ENCODE measurements around the gene PKN3.

Gene PKN3

DNA sequence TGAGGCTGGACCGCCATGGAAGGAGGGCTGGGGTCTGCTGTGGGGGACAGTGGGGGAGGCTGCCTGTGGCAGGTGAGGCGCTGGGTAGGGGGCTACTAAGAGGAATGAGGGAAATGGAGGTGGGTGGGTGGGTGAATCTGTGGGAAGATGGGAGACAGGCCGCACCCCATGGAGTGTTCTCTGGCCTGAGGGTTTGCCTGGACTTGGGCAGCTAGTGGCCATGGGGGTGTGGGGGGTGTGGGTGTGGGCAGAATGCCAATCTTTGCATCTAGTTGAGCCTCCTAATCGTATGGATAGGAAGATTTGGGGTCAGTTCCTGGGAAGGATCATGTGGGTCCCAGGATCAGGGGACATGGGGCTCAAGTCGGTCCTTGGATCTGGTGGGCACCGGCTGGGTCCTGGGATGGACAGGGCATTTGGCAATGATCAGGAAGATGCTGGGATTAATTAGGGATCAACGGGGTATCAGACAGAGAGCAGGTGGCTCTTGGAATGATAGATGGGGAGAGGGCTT, 21.1 kb downstream of the PKN3 start:
- H3K36me3 ChIP-seq, result peaks cover 37% of the 10 kb centered on the region
- no peaks in the 10 kb centered on the region for H3K9me3 ChIP-seq (ENCODE audit: severe bottlenecking)
- TF ChIP-seq, protein P1, sequence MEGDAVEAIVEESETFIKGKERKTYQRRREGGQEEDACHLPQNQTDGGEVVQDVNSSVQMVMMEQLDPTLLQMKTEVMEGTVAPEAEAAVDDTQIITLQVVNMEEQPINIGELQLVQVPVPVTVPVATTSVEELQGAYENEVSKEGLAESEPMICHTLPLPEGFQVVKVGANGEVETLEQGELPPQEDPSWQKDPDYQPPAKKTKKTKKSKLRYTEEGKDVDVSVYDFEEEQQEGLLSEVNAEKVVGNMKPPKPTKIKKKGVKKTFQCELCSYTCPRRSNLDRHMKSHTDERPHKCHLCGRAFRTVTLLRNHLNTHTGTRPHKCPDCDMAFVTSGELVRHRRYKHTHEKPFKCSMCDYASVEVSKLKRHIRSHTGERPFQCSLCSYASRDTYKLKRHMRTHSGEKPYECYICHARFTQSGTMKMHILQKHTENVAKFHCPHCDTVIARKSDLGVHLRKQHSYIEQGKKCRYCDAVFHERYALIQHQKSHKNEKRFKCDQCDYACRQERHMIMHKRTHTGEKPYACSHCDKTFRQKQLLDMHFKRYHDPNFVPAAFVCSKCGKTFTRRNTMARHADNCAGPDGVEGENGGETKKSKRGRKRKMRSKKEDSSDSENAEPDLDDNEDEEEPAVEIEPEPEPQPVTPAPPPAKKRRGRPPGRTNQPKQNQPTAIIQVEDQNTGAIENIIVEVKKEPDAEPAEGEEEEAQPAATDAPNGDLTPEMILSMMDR (IDR thresholded peaks at IDR 0.05; ENCODE audit: low read depth, low read length), result no peak
- no peaks in the 10 kb centered on the region for H3K27me3 ChIP-seq (ENCODE audit: insufficient read depth, low read depth, severe bottlenecking)
- H3K27ac ChIP-seq, result peak overlapping the region; percentile 90
- no peak for DNase-seq
- peak overlapping the region; percentile 55 for H3K4me3 ChIP-seq (ENCODE audit: low read depth, low read length)

DNA sequence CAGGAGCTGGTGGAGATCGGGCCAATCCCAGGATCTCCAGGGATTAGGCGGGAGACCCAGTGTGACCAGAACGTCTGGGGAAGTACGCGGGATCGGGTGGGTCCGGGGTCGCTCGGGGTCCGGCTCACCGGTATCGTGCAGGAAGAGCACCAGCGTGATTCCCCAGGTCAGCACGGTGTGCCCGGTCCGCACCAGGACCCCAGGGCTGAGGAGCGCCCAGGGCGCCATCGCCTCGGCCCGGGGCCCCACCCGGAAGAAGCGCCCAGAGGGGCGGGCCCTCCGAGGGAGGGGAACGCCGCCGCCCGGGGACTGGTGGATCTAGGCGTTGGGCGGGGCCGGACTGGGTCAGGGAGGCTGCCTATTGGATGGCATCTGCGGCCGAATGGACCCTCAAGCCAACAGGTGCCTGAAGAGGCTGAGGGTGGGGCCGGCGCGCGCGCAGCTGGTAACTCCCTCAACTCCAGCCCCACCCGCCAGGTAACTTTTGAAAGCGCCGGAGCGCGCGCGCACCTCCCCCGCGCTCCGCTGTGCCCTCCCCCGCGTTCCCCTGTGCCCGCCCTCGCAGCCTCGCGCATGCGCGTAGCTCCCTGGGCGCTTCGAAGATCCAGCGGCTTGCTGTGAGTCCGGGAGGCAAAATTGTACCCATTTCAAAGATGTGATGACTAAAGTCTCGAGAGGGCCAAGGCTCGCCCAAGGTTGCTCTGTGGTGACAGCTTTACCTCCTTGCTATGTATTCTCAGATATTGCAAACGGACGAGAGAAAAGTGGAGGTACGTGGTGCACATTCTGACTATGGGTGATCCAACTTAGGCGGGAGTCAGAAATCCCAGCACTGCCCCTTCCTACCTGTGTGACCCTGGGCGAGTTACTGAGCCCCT, 21.8 kb downstream of the PKN3 start, which contains the start of gene ZDHHC12:
ZDHHC12 (minus strand) TSS at position 262 of the 878 bp plus-strand sequence; CDS start at position 228, 34 bp downstream.
- peak within 1 kb of the TSS; percentile 90 for H3K27ac ChIP-seq
- DNase-seq, result peak; percentile 100
- H3K4me3 ChIP-seq (ENCODE audit: low read depth, low read length), result peak within 1 kb of the TSS; percentile 55
- TF ChIP-seq, protein P1 (IDR thresholded peaks at IDR 0.05; ENCODE audit: low read depth, low read length), result no peak
- peaks cover 31% of the 10 kb centered on the region for H3K36me3 ChIP-seq
- no peaks in the 10 kb centered on the region for H3K9me3 ChIP-seq (ENCODE audit: severe bottlenecking)
- H3K27me3 ChIP-seq (ENCODE audit: insufficient read depth, low read depth, severe bottlenecking), result no peaks in the 10 kb centered on the region

GRCh38 chr9:128724744-128725211, 22.5 kb downstream of the PKN3 start:
- DNase-seq, result peak; percentile 95
- peak overlapping the region; percentile 55 for H3K4me3 ChIP-seq (ENCODE audit: low read depth, low read length)
- TF ChIP-seq, protein P1 (IDR thresholded peaks at IDR 0.05; ENCODE audit: low read depth, low read length), result peak; percentile 28; the same call in 1 of the 2 replicates
- no peaks in the 10 kb centered on the region for H3K9me3 ChIP-seq (ENCODE audit: severe bottlenecking)
- H3K27ac ChIP-seq, result peak overlapping the region; percentile 90
- H3K36me3 ChIP-seq, result peaks cover 25% of the 10 kb centered on the region
- H3K27me3 ChIP-seq (ENCODE audit: insufficient read depth, low read depth, severe bottlenecking), result no peaks in the 10 kb centered on the region

DNA sequence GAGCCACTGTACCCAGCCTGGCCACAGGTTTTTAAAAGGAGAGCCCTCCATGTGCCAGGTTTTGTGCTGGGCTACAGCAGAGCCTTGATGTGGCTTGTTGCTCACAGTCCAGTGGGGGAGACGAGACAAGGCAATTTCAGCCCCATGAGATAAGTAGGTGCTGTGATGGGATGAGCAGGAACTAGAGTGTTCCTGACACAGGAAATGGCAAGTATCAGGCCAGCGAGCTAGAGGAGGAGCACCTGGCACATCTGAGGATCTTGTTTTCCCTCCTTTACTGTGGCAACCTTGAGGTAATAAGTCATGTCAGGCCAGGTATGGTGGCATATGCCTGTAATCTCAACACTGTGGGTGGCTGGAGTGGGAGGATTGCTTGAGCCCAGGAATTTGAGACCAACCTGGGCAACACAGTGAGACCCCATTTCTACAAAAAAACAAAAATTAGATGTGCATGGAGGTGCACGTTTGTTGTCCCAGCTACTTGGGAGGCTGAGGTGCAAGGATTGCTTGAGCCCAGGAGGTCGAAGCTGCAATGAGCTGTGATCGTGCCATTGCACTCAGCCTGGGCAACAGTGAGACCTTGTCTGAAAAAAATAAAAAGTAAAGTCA, 25.4 kb downstream of the PKN3 start:
- no peak overlapping the region for H3K4me3 ChIP-seq (ENCODE audit: low read depth, low read length)

GRCh38 chr9:128728298-128728697, 26.0 kb downstream of the PKN3 start:
- H3K4me3 ChIP-seq (ENCODE audit: low read depth, low read length), result no peak overlapping the region
- H3K36me3 ChIP-seq, result peaks cover 12% of the 10 kb centered on the region
- TF ChIP-seq, protein P1 (IDR thresholded peaks at IDR 0.05; ENCODE audit: low read depth, low read length), result no peak
- no peaks in the 10 kb centered on the region for H3K27me3 ChIP-seq (ENCODE audit: insufficient read depth, low read depth, severe bottlenecking)
- H3K27ac ChIP-seq, result no peak overlapping the region
- no peak for DNase-seq
- no peaks in the 10 kb centered on the region for H3K9me3 ChIP-seq (ENCODE audit: severe bottlenecking)

More for the DNA sequence above, 25.4 kb downstream of the PKN3 start:
- Histone ChIP-seq H3K9me3 (ENCODE audit: severe bottlenecking) (no peaks in the 10 kb centered on the region), H3K27ac (no peak overlapping the region), H3K36me3 (peaks cover 10% of the 10 kb centered on the region), H3K27me3 (ENCODE audit: insufficient read depth, low read depth, severe bottlenecking) (no peaks in the 10 kb centered on the region)
- TF ChIP-seq, protein P1 (IDR thresholded peaks at IDR 0.05; ENCODE audit: low read depth, low read length), result no peak
- DNase-seq, result no peak

All from WERI-Rb-1 (cell line).